H1 (cell line): Measurements from ENCODE around the gene GRK5. TPM values are rescaled to one million over a fixed set of nuclear protein-coding genes. Genes with fewer than 3 reads are reported as not detected.

Experiments used
- CTBP2 ChIP-seq: IDR thresholded peaks from 2 replicates; pipeline ENCODE4 v1.7.0; 2011; ENCODE audit warnings: borderline replicate concordance, mild to moderate bottlenecking, moderate library complexity, mixed read lengths, low read length; ENCODE audit not compliant: insufficient read depth, insufficient read length
- PHF8 ChIP-seq: fragments of 200-600 bp; sonication (generic); conservative IDR thresholded peaks from 2 replicates; pipeline ENCODE4 v1.7.1; 2012; ENCODE audit warnings: low read depth, mild to moderate bottlenecking, inconsistent platforms, low read length, moderate library complexity
- POU5F1 ChIP-seq: IDR thresholded peaks from 2 replicates; pipeline ENCODE4 v1.6.1; 2011; ENCODE audit warnings: low read depth, mild to moderate bottlenecking, low read length, moderate library complexity
- RFX5 ChIP-seq: IDR thresholded peaks from 2 replicates; pipeline ENCODE4 v1.6.1; 2011; ENCODE audit warnings: low read depth, low read length, improper control_type of control experiment, borderline replicate concordance
- YY1 ChIP-seq: IDR thresholded peaks from 2 replicates; pipeline ENCODE4 v1.6.1; 2011; ENCODE audit warnings: low read depth, mild to moderate bottlenecking, low read length
- polyA plus RNA-seq, 7 experiments: library from polyadenylated mRNA; depleted of rRNA in 3 of 7; stranded (reverse) in 5 of 7; unstranded in 2 of 7; fragments of >200 nt in 5 of 7; fragments of 200-250 nt in 2 of 7; gene quantifications; 1 replicate in 5 of 7; 2 replicates in 1 of 7; 4 replicates in 1 of 7; pipeline versions ENCODE4 v1.2.1 to v1.2.3, GENCODE V29; 2011 to 2013; ENCODE audit warnings: missing spikeins in 2 of 7, mixed read lengths in 2 of 7
- total RNA-seq: library from RNA; stranded (reverse); fragmentation: NEBNext Ultra II Directional; extraction: Animal tissue kit (Norgen Biotek cat#: 25700); gene quantifications from 2 replicates; pipeline ENCODE4 v1.2.1, GENCODE V29; 2021
- TF ChIP-seq, protein P1 (sequence below): fragments of 300-600 bp; sonication (generic); IDR thresholded peaks from 2 replicates; pipeline ENCODE4 v1.7.1; 2012; ENCODE audit warnings: low read length, moderate library complexity, mild to moderate bottlenecking, inconsistent platforms; ENCODE audit not compliant: insufficient replicate concordance

The GRK5 gene
- total and polyA plus RNA-seq, 2 of the 8 experiments (the other 6 are each of a cell fraction or from before 2014, with no cell fraction given), result 0.54 to 2.5 TPM

DNA sequence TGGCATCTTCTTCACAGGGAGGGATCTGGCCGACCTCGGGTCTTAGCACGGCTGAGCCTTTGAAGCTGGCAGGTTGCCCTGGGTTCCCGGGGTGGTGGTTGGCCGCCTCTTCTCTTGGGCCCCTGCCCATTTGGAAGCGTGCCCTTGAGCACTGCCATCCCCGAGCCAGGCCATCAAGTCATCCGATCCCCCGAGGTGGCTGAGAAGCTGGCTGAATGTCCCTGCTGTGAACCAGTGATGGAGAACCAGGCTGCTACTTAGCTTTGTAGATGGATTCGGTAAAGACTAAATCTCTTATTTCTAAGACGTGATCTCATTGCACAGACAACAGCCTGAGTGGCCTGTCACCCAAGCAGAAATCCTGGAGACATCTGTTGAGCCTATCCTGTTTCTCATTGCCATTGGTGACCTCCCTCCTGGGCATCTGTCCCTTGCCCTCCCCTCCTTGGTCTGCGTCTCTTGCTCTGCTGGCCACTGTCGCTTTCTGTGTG, 74.3 kb downstream of the GRK5 start (continued):
- TF ChIP-seq, protein P1, sequence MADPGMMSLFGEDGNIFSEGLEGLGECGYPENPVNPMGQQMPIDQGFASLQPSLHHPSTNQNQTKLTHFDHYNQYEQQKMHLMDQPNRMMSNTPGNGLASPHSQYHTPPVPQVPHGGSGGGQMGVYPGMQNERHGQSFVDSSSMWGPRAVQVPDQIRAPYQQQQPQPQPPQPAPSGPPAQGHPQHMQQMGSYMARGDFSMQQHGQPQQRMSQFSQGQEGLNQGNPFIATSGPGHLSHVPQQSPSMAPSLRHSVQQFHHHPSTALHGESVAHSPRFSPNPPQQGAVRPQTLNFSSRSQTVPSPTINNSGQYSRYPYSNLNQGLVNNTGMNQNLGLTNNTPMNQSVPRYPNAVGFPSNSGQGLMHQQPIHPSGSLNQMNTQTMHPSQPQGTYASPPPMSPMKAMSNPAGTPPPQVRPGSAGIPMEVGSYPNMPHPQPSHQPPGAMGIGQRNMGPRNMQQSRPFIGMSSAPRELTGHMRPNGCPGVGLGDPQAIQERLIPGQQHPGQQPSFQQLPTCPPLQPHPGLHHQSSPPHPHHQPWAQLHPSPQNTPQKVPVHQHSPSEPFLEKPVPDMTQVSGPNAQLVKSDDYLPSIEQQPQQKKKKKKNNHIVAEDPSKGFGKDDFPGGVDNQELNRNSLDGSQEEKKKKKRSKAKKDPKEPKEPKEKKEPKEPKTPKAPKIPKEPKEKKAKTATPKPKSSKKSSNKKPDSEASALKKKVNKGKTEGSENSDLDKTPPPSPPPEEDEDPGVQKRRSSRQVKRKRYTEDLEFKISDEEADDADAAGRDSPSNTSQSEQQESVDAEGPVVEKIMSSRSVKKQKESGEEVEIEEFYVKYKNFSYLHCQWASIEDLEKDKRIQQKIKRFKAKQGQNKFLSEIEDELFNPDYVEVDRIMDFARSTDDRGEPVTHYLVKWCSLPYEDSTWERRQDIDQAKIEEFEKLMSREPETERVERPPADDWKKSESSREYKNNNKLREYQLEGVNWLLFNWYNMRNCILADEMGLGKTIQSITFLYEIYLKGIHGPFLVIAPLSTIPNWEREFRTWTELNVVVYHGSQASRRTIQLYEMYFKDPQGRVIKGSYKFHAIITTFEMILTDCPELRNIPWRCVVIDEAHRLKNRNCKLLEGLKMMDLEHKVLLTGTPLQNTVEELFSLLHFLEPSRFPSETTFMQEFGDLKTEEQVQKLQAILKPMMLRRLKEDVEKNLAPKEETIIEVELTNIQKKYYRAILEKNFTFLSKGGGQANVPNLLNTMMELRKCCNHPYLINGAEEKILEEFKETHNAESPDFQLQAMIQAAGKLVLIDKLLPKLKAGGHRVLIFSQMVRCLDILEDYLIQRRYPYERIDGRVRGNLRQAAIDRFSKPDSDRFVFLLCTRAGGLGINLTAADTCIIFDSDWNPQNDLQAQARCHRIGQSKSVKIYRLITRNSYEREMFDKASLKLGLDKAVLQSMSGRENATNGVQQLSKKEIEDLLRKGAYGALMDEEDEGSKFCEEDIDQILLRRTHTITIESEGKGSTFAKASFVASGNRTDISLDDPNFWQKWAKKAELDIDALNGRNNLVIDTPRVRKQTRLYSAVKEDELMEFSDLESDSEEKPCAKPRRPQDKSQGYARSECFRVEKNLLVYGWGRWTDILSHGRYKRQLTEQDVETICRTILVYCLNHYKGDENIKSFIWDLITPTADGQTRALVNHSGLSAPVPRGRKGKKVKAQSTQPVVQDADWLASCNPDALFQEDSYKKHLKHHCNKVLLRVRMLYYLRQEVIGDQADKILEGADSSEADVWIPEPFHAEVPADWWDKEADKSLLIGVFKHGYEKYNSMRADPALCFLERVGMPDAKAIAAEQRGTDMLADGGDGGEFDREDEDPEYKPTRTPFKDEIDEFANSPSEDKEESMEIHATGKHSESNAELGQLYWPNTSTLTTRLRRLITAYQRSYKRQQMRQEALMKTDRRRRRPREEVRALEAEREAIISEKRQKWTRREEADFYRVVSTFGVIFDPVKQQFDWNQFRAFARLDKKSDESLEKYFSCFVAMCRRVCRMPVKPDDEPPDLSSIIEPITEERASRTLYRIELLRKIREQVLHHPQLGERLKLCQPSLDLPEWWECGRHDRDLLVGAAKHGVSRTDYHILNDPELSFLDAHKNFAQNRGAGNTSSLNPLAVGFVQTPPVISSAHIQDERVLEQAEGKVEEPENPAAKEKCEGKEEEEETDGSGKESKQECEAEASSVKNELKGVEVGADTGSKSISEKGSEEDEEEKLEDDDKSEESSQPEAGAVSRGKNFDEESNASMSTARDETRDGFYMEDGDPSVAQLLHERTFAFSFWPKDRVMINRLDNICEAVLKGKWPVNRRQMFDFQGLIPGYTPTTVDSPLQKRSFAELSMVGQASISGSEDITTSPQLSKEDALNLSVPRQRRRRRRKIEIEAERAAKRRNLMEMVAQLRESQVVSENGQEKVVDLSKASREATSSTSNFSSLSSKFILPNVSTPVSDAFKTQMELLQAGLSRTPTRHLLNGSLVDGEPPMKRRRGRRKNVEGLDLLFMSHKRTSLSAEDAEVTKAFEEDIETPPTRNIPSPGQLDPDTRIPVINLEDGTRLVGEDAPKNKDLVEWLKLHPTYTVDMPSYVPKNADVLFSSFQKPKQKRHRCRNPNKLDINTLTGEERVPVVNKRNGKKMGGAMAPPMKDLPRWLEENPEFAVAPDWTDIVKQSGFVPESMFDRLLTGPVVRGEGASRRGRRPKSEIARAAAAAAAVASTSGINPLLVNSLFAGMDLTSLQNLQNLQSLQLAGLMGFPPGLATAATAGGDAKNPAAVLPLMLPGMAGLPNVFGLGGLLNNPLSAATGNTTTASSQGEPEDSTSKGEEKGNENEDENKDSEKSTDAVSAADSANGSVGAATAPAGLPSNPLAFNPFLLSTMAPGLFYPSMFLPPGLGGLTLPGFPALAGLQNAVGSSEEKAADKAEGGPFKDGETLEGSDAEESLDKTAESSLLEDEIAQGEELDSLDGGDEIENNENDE, result no peak
- no peak for TF ChIP-seq POU5F1
- no peak for TF ChIP-seq RFX5
- TF ChIP-seq CTBP2, result no peak
- TF ChIP-seq YY1, result no peak
- TF ChIP-seq PHF8, result no peak
